Panc1 (cell line): ENCODE measurements around the gene LARGE2. TPM values are rescaled to one million over a fixed set of nuclear protein-coding genes. Genes with fewer than 3 reads are reported as not detected.

Experiments
- ATAC-seq: fragments of 200-7000 bp; cut with Tn5 transposase; 2 replicates; pipeline ENCODE4 v1.9.1; 2020; ENCODE audit warnings: mild to moderate bottlenecking, moderate library complexity
- BruUV-seq: library from RNA; stranded (reverse); fragments of 400-500 nt; replicated peaks from 2 replicates; lab custom pipeline; 2021; lab: Mats Ljungman, UMichigan
- CTCF ChIA-PET: fragments of 300-600 bp; sonication (Branson Sonifier 250); formaldehyde crosslinking; loops from one replicate; lab custom pipeline; 2022; ENCODE audit warnings: antibody characterized with exemption; lab: Charles Lee
- POLR2A ChIA-PET: fragments of 300-600 bp; sonication (Branson Sonifier 250); formaldehyde crosslinking; loops from one replicate; lab custom pipeline; 2022; ENCODE audit warnings: antibody characterized with exemption; lab: Charles Lee
- DNase-seq: peaks from one replicate; pipeline ENCODE4 v3.0.0-alpha.2; 2010; ENCODE audit warnings: low read depth, low spot score
- H3K27ac ChIP-seq: 2 replicates; pipeline ENCODE4 v1.5.1; 2011; ENCODE audit warnings: mild to moderate bottlenecking, low read length, inconsistent platforms
- H3K27me3 ChIP-seq: fragments of 200-500 bp; sonication (Bioruptor generic); 2 replicates; pipeline ENCODE4 v1.6.0; 2014; ENCODE audit warnings: low read length, inconsistent platforms; ENCODE audit not compliant: control insufficient read depth, insufficient read depth
- H3K36me3 ChIP-seq: fragments of 200-500 bp; sonication (Bioruptor generic); 2 replicates; pipeline ENCODE4 v1.5.1; 2014; ENCODE audit warnings: inconsistent platforms, mild to moderate bottlenecking, low read length, moderate library complexity; ENCODE audit not compliant: control insufficient read depth, insufficient read depth
- H3K4me1 ChIP-seq: 2 replicates; pipeline ENCODE4 v1.5.1; 2011; ENCODE audit warnings: inconsistent platforms, mild to moderate bottlenecking, low read length, moderate library complexity; ENCODE audit not compliant: control insufficient read depth, insufficient read depth
- H3K4me3 ChIP-seq, 2 experiments: 2 replicates each; pipeline ENCODE4 v1.5.1; 2011 to 2012; ENCODE audit warnings: low read depth in 2 of 2, low read length in 2 of 2, mild to moderate bottlenecking in 2 of 2, inconsistent platforms in 1 of 2, moderate library complexity in 1 of 2
- H3K9me3 ChIP-seq: fragments of 200-500 bp; sonication (Bioruptor generic); 2 replicates; pipeline ENCODE4 v1.5.1; 2014; ENCODE audit warnings: low read depth, mild to moderate bottlenecking, inconsistent platforms, low read length, moderate library complexity; ENCODE audit not compliant: control insufficient read depth, insufficient read depth
- POLR2AphosphoS5 ChIP-seq: IDR thresholded peaks from 2 replicates; pipeline ENCODE4 v1.6.1; 2012; ENCODE audit warnings: mild to moderate bottlenecking, low read depth, low read length, moderate library complexity
- SIN3A ChIP-seq: IDR thresholded peaks from 2 replicates; pipeline ENCODE4 v1.6.1; 2012; ENCODE audit warnings: low read depth, mild to moderate bottlenecking, low read length, moderate library complexity, borderline replicate concordance; ENCODE audit not compliant: insufficient read depth
- TCF7L2 ChIP-seq: IDR thresholded peaks from 2 replicates; pipeline ENCODE4 v1.6.1; 2011; ENCODE audit warnings: mild to moderate bottlenecking, low read depth, low read length, inconsistent platforms
- in situ Hi-C: cut with HindIII; loops from 2 replicates; pipeline ENCODE4 v1.10.0; 2016; ENCODE audit warnings: low sequenced_read_pairs, low pct_unique_long_range_greater_than_20kb
- intact Hi-C: fragments of 100-400 bp; cut with micrococcal nuclease; formaldehyde crosslinking; loops from one replicate; pipeline ENCODE4 v1.10.0; 2022; ENCODE audit not compliant: unreplicated experiment
- total RNA-seq: library from RNA; stranded (reverse); gene quantifications from one replicate; pipeline ENCODE4 v1.2.1, GENCODE V29; 2021; ENCODE audit not compliant: unreplicated experiment
- TF ChIP-seq, protein P1 (sequence below), 2 experiments: IDR thresholded peaks; 2 replicates each; pipeline ENCODE4 v1.6.1; 2011 to 2012; ENCODE audit warnings: low read depth in 2 of 2, control low read depth in 1 of 2, low read length in 1 of 2, mild to moderate bottlenecking in 1 of 2, moderate library complexity in 1 of 2; ENCODE audit not compliant: insufficient read depth in 1 of 2
- TF ChIP-seq, protein P2 (sequence below): fragments of 450-650 bp; IDR thresholded peaks from 2 replicates; pipeline ENCODE4 v1.5.1; 2017; ENCODE audit warnings: mild to moderate bottlenecking

The LARGE2 gene
- total RNA-seq, 1 experiment from 2014 or later = 1.4 TPM

DNA sequence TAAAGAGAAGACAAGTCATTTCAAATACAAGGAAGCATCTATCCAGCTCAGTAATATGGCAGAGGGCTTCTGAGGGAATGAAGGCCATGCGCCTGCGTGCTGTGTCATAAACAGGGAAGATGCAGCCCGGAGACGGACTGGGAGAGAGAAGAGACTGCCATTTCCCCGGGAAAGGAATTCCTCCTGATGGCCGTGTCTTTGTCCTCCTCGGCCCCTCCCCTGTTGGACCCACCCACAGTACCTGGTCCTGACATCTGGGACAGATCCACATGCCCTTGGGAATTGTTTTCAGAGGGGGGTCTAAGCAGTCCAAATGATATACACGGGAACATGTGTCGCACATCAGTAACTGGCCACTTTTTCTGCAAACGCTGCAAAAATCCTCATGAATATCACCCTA is 15.5 kb downstream of the LARGE2 start:
- no TSS peak for BruUV-seq
- in situ Hi-C loops = no loop called here
- no peaks in the 10 kb centered on the region for H3K9me3 ChIP-seq
- TF ChIP-seq, protein P1, sequence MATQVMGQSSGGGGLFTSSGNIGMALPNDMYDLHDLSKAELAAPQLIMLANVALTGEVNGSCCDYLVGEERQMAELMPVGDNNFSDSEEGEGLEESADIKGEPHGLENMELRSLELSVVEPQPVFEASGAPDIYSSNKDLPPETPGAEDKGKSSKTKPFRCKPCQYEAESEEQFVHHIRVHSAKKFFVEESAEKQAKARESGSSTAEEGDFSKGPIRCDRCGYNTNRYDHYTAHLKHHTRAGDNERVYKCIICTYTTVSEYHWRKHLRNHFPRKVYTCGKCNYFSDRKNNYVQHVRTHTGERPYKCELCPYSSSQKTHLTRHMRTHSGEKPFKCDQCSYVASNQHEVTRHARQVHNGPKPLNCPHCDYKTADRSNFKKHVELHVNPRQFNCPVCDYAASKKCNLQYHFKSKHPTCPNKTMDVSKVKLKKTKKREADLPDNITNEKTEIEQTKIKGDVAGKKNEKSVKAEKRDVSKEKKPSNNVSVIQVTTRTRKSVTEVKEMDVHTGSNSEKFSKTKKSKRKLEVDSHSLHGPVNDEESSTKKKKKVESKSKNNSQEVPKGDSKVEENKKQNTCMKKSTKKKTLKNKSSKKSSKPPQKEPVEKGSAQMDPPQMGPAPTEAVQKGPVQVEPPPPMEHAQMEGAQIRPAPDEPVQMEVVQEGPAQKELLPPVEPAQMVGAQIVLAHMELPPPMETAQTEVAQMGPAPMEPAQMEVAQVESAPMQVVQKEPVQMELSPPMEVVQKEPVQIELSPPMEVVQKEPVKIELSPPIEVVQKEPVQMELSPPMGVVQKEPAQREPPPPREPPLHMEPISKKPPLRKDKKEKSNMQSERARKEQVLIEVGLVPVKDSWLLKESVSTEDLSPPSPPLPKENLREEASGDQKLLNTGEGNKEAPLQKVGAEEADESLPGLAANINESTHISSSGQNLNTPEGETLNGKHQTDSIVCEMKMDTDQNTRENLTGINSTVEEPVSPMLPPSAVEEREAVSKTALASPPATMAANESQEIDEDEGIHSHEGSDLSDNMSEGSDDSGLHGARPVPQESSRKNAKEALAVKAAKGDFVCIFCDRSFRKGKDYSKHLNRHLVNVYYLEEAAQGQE (IDR thresholded peaks at IDR 0.05; ENCODE audit: insufficient read depth in 1 of 2, low read depth in 2 of 2, low read length in 1 of 2) = no peak
- TF ChIP-seq, protein P2, sequence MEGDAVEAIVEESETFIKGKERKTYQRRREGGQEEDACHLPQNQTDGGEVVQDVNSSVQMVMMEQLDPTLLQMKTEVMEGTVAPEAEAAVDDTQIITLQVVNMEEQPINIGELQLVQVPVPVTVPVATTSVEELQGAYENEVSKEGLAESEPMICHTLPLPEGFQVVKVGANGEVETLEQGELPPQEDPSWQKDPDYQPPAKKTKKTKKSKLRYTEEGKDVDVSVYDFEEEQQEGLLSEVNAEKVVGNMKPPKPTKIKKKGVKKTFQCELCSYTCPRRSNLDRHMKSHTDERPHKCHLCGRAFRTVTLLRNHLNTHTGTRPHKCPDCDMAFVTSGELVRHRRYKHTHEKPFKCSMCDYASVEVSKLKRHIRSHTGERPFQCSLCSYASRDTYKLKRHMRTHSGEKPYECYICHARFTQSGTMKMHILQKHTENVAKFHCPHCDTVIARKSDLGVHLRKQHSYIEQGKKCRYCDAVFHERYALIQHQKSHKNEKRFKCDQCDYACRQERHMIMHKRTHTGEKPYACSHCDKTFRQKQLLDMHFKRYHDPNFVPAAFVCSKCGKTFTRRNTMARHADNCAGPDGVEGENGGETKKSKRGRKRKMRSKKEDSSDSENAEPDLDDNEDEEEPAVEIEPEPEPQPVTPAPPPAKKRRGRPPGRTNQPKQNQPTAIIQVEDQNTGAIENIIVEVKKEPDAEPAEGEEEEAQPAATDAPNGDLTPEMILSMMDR = no peak
- TF ChIP-seq POLR2AphosphoS5 (no peak), TCF7L2 (no peak), SIN3A (no peak)
- intact Hi-C loops = no loop called here
- no peaks in the 10 kb centered on the region for H3K4me1 ChIP-seq
- ChIA-PET POLR2A (no interaction called here), CTCF (no interaction called here)
- no peak for DNase-seq
- H3K27ac ChIP-seq = no peak overlapping the region
- peaks cover 14% of the 10 kb centered on the region for H3K36me3 ChIP-seq
- no peak overlapping the region for H3K4me3 ChIP-seq
- H3K27me3 ChIP-seq = no peaks in the 10 kb centered on the region
- ATAC-seq = no peak

DNA sequence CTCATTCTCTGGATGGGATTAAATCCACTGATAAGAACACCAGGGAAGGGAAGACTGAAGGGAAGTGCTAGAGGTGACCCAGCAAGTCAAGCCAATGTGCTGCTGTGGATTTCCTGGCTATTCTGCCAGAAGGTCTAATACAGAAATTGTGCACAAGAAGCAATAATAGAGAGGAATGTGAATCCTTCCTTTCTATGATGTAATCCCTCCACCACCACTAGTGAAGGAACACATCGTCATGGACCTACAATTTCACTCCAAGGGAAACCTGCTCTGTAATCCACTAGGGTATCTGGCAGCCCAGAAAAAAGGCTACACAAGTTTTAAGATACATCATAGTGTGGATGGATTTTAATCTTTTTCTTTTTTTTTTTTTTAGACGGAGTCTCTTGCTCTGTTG is 17.4 kb downstream of the LARGE2 start:
- no TSS peak for BruUV-seq
- no peaks in the 10 kb centered on the region for H3K4me1 ChIP-seq
- H3K36me3 ChIP-seq = peaks cover 13% of the 10 kb centered on the region
- TF ChIP-seq TCF7L2 (no peak), SIN3A (no peak)
- TF ChIP-seq, protein P2 = no peak
- TF ChIP-seq, protein P1 (IDR thresholded peaks at IDR 0.05; ENCODE audit: insufficient read depth in 1 of 2, low read depth in 2 of 2, low read length in 1 of 2) = no peak
- DNase-seq = no peak
- ChIA-PET CTCF (interaction anchor here (0.6 to 0.7 kb wide), 2 partner anchors 64 to 1356 kb away, joined by 3 to 9 read pairs; no protein-coding TSS in a partner anchor), POLR2A (no interaction called here)
- no peaks in the 10 kb centered on the region for H3K9me3 ChIP-seq
- no peak for ATAC-seq
- H3K27me3 ChIP-seq = no peaks in the 10 kb centered on the region
- intact Hi-C loops = no loop called here
- H3K4me3 ChIP-seq = no peak overlapping the region
- in situ Hi-C loops = no loop called here
- H3K27ac ChIP-seq = no peak overlapping the region
